Measurements from ENCODE around the gene SEZ6L. TPM values are rescaled to one million over a fixed set of nuclear protein-coding genes. Genes with fewer than 3 reads are reported as not detected.

Gene SEZ6L
- total RNA-seq, 1 donor from 2014 or later, result 109 TPM

DNA sequence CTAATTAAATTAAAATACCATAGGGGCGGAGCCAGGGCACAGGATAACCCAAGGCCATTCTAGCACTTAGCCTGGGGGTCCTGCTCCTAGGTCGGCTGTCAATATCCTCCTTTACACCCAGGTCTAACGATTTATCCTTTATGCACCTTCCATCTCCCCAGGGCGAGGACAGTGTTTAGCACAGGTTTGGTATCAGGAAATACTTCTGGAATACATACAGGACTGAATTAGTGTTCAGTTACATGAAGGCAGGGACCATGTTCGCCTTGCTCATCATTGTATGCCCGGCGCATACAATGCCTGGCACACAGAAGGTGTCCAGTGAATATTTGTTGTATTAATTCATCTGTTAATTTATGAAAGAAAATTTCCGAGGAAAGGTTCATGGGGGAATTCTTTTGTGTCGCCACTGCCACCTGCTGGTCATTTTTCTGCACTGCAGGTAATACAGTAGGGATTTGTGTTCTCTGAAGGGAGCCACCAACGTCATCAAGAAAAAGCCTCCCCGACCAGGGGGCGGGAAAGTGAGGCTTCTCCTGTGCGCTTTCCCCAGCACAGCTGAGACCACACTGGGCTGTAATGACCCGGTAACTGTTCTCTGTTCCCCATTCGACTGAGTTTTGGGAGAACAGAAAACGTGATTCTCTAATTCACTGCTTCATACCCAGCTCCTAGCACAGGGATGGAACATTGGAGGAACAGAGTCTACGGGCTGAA lies 191.1 kb downstream of the SEZ6L start:
- TF ChIP-seq, protein P1, sequence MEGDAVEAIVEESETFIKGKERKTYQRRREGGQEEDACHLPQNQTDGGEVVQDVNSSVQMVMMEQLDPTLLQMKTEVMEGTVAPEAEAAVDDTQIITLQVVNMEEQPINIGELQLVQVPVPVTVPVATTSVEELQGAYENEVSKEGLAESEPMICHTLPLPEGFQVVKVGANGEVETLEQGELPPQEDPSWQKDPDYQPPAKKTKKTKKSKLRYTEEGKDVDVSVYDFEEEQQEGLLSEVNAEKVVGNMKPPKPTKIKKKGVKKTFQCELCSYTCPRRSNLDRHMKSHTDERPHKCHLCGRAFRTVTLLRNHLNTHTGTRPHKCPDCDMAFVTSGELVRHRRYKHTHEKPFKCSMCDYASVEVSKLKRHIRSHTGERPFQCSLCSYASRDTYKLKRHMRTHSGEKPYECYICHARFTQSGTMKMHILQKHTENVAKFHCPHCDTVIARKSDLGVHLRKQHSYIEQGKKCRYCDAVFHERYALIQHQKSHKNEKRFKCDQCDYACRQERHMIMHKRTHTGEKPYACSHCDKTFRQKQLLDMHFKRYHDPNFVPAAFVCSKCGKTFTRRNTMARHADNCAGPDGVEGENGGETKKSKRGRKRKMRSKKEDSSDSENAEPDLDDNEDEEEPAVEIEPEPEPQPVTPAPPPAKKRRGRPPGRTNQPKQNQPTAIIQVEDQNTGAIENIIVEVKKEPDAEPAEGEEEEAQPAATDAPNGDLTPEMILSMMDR (IDR thresholded peaks at IDR 0.05; ENCODE audit: partially characterized antibody, unreplicated experiment), result peak; percentile 95
- Mint-ChIP-seq H3K27ac (ENCODE audit: unreplicated experiment) (no peak overlapping the region), H3K36me3 (ENCODE audit: unreplicated experiment) (no peaks in the 10 kb centered on the region), H3K9me3 (ENCODE audit: unreplicated experiment) (peaks cover 5% of the 10 kb centered on the region), H3K27me3 (ENCODE audit: unreplicated experiment) (peaks cover 5% of the 10 kb centered on the region), H3K4me1 (ENCODE audit: low read depth, unreplicated experiment) (peaks cover 18% of the 10 kb centered on the region), H3K4me3 (ENCODE audit: unreplicated experiment) (peak overlapping the region; percentile 46)
- DNase-seq, result peak; percentile 74

DNA sequence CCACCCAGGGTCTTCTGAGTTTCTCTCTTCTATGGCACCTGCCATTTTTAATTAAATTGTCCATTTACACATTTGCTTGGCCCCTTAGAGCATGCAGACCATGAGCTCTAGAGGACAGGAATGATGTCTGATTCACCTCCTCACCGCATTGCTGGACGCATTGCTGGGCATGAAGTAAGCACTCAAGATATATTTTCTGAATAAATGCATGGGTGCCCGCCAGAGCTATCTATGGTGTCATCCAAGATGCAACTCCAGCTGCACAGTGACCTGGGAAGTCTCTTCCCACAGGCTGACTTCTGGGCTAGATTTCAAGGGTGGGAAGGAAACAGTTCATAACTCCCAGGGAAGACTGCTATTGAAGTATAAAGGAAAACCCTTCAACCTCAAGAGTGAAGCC lies 193.2 kb downstream of the SEZ6L start:
- TF ChIP-seq, protein P1 (IDR thresholded peaks at IDR 0.05; ENCODE audit: partially characterized antibody, unreplicated experiment), result no peak
- peaks cover 17% of the 10 kb centered on the region for H3K4me1 Mint-ChIP-seq (ENCODE audit: low read depth, unreplicated experiment)
- H3K27ac Mint-ChIP-seq (ENCODE audit: unreplicated experiment), result no peak overlapping the region
- no peak for DNase-seq
- peaks cover 5% of the 10 kb centered on the region for H3K27me3 Mint-ChIP-seq (ENCODE audit: unreplicated experiment)
- no peak overlapping the region for H3K4me3 Mint-ChIP-seq (ENCODE audit: unreplicated experiment)
- no peaks in the 10 kb centered on the region for H3K36me3 Mint-ChIP-seq (ENCODE audit: unreplicated experiment)
- H3K9me3 Mint-ChIP-seq (ENCODE audit: unreplicated experiment), result peaks cover 3% of the 10 kb centered on the region

DNA sequence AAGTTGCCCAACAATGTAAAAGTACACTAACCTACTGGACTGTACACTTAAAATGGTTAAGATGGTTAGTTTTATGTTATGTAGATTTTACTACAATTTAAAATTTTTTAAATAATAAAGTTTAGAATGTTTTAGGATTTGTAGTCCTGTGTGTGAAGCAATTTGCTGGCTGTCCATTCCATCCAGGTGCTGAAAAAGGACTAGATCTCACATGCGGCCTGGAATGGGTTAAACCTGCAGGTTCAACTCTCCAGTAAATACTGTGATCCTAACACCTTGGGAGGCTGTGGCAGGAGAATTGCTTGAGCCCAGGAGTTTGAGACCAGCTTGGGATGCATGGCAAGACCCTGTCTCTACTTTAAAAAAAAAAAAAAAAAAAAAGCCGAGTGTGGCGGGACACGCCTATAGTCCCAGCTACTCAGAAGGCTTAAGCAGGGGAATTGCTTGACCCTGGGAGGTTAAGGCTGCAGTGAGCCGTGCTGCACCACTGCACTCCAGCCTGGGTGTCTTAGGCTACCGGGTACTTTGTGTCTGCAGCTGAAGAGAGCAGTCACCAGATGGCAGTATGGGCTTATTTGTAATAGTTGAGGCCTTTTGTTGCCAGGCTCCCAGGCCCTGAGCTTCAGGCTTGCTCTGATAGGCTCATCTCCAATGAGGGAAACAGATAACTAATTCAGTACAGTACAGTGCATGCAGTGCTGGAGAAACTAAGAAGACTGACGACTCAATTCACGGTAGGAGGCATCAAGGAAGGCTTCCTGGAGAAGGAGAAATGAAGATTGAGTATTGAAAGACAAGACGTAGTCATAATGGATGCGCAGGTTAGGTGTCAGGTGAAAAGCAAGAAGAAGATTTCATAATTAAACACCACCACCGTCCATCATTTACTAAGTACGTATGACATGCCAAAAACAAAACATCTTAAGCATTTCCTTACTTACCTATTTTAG lies 195.1 kb downstream of the SEZ6L start:
- TF ChIP-seq, protein P1 (IDR thresholded peaks at IDR 0.05; ENCODE audit: partially characterized antibody, unreplicated experiment), result peak; percentile 39
- Mint-ChIP-seq H3K4me3 (ENCODE audit: unreplicated experiment) (no peak overlapping the region), H3K36me3 (ENCODE audit: unreplicated experiment) (no peaks in the 10 kb centered on the region), H3K9me3 (ENCODE audit: unreplicated experiment) (no peaks in the 10 kb centered on the region), H3K27me3 (ENCODE audit: unreplicated experiment) (peaks cover 5% of the 10 kb centered on the region), H3K4me1 (ENCODE audit: low read depth, unreplicated experiment) (peaks cover 10% of the 10 kb centered on the region), H3K27ac (ENCODE audit: unreplicated experiment) (peak overlapping the region; percentile 30)
- peak; percentile 70 for DNase-seq

DNA sequence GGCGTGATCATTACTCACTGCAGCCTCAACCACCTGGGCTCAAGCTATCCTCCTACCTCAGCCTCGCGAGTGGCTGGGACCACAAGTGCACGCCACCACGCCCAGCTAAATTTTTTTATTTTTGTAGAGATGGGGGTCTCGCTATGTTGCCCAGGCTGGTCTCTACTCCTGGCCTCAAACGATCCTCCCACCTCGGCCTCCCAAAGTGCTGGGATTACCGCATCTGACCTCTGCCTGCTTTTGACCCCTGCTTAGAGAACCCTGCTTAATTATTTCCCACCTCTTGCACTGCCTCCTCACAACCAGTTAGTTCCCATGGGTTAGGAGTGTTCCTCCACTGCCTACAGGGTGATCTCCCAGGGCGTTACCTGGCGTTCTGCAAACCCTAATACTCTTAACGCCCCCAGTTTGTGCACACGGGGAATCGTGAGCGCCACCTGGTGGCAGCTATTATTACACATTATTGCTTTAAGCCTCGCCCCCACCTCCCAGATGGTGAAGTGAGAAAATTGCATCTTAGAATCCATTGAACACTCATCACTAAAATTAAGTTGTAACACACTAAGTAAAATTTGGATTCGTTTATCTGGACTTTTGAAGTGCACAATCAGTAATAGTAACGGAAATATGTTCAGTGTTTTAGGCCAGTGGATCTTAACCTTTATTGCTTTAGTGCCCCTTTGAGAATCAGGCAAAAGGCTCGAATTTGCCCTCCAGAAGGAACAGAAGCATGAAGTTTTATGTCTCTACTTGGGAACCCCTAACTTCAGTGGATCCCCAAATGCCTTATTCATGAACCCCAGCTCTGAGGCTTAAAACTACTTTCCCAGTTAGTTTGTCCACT lies 198.4 kb downstream of the SEZ6L start:
- peak; percentile 56 for DNase-seq
- H3K36me3 Mint-ChIP-seq (ENCODE audit: unreplicated experiment), result no peaks in the 10 kb centered on the region
- TF ChIP-seq, protein P1 (IDR thresholded peaks at IDR 0.05; ENCODE audit: partially characterized antibody, unreplicated experiment), result peak; percentile 92
- H3K27me3 Mint-ChIP-seq (ENCODE audit: unreplicated experiment), result peaks cover 3% of the 10 kb centered on the region
- no peak overlapping the region for H3K27ac Mint-ChIP-seq (ENCODE audit: unreplicated experiment)
- no peaks in the 10 kb centered on the region for H3K9me3 Mint-ChIP-seq (ENCODE audit: unreplicated experiment)
- peaks cover 9% of the 10 kb centered on the region for H3K4me1 Mint-ChIP-seq (ENCODE audit: low read depth, unreplicated experiment)
- peak overlapping the region; percentile 9 for H3K4me3 Mint-ChIP-seq (ENCODE audit: unreplicated experiment)
